Hepatocyte (in vitro differentiated cells): Measurements from ENCODE around the gene CLASP2.

Experiments used
- EZH2 ChIP-seq: fragments of 200-600 bp; sonication (generic); IDR thresholded peaks from 2 replicates; pipeline ENCODE4 v1.6.1; 2016; ENCODE audit warnings: antibody characterized with exemption, mild to moderate bottlenecking, borderline replicate concordance
- TF ChIP-seq, protein P1 (sequence below): fragments of 200-600 bp; sonication (generic); IDR thresholded peaks from 2 replicates; pipeline ENCODE4 v1.5.1; 2016; ENCODE audit warnings: antibody characterized with exemption, mild to moderate bottlenecking; ENCODE audit not compliant: poor library complexity

DNA sequence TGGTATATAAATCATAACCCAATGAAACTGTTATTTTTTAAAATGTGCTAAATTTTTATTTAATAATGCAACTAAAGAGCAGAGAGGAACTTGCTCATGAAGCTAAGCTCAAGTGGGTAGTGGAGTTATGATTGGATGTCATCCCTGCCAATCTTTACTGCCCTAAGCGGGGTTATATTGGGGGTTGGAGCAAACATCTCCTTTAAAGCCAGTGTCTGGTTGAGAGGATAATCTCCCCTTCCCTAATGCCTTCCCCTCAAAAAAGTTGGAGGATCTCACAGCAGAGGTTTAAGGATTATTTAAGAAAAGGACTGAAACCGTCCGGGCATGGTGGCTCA, 32.1 kb upstream of the CLASP2 start:
- TF ChIP-seq, protein P1, sequence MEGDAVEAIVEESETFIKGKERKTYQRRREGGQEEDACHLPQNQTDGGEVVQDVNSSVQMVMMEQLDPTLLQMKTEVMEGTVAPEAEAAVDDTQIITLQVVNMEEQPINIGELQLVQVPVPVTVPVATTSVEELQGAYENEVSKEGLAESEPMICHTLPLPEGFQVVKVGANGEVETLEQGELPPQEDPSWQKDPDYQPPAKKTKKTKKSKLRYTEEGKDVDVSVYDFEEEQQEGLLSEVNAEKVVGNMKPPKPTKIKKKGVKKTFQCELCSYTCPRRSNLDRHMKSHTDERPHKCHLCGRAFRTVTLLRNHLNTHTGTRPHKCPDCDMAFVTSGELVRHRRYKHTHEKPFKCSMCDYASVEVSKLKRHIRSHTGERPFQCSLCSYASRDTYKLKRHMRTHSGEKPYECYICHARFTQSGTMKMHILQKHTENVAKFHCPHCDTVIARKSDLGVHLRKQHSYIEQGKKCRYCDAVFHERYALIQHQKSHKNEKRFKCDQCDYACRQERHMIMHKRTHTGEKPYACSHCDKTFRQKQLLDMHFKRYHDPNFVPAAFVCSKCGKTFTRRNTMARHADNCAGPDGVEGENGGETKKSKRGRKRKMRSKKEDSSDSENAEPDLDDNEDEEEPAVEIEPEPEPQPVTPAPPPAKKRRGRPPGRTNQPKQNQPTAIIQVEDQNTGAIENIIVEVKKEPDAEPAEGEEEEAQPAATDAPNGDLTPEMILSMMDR: no peak
- no peak for TF ChIP-seq EZH2
